GM21526 (cell line): Measurements from ENCODE around the gene REC114.
"Not testable (repeated sequence)": the region's sequence is repeated elsewhere in the genome, so short reads cannot be mapped to it uniquely, and the experiment has no call there.

Experiments
- ATAC-seq: cut with Tn5 transposase; IDR thresholded peaks from one replicate; pipeline ENCODE4 v1.9.1; 2021; ENCODE audit warnings: moderate library complexity; ENCODE audit not compliant: unreplicated experiment, low FRiP score

The REC114 gene, protein sequence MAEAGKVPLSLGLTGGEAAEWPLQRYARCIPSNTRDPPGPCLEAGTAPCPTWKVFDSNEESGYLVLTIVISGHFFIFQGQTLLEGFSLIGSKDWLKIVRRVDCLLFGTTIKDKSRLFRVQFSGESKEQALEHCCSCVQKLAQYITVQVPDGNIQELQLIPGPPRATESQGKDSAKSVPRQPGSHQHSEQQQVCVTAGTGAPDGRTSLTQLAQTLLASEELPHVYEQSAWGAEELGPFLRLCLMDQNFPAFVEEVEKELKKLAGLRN

DNA sequence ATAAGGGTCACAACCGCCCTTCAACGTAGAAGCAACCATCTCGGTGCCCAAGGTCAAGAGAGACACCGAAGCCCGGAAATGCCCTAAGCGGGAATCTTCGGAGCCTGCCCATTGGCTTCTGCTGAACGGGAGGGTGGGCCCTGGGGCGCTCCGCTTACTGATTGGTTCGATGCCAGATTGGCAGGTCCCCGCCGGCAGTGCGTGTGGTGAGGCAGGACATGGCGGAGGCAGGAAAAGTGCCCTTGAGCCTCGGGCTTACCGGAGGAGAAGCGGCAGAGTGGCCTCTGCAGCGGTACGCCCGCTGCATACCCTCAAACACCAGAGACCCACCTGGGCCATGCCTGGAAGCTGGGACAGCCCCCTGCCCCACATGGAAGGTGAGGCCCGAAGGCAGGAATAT is at the start of gene REC114:
Gene REC114, plus strand, starts transcription at position 197 of the 400 bp plus-strand sequence. Its CDS starts 22 bp downstream, at position 219.
- no peak for ATAC-seq

GRCh38 chr15:73393336-73393735 is 49.6 kb upstream of the REC114 start:
- no peak for ATAC-seq

GRCh38 chr15:73394782-73395181 is 48.2 kb upstream of the REC114 start:
- no peak for ATAC-seq

DNA sequence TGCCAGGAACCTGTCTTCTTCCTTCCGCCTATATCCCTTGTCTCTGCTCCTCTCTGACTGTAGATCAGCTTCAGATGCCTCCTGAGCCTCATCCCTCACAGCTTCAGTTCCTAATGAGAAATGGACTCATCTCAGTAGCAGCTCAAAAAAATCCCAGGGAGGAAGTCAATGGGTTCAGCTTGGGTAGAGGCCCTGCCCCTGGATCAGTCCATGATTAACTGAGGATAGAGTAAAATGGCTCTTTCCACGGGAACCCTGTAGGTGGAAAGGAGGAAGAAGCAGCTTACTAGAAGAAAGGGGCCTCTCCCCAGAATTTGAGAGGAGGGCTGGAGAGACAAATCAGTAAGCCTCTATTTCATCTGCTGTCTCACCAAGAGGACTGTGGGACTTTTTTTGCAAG is 47.3 kb upstream of the REC114 start:
- no peak for ATAC-seq

GRCh38 chr15:73397461-73397860 is 45.5 kb upstream of the REC114 start:
- no peak for ATAC-seq

DNA sequence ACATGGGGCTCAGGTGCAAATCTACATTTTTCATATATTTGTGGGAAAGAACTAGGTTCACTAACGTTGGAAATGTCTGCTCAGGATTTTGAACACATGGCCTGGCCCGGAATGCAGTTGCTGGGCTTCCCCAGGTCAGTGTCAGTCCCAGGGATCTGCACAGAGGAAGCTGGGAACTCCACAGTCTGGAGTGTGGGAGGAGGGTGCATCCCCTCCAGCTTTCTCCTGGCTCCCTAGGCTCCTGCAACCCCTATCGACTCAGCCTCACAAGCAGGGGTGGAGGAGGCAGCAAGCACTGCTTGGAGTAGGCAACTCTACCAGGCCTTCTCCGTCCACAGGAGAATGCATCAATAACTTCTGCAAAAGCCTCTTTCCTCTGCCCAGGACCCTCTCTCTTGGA is 44.1 kb upstream of the REC114 start:
- ATAC-seq = no peak

DNA sequence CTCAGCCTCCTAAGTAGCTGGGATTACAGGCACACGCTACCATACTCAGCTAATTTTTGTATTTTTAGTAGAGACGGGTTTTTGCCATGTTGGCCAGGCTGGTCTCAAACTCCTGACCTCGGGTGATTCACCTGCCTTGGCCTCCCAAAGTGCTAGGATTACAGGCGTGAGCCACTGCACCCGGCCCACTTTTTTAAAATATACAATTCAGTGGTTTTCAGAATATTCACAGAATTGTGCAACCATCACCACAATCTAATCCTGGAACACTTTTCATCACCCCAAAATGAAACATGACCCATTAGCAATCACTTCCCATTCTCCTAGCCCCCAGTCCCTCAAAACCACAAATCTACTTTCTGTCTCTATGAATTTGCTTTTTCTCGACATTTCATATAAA is 42.7 kb upstream of the REC114 start:
- not testable (repeated sequence) for ATAC-seq

- ATAC-seq = no peak
Observed at GRCh38 chr15:73403171-73403570, 39.8 kb upstream of the REC114 start.

- no peak for ATAC-seq
Observed at GRCh38 chr15:73414876-73415275, 28.1 kb upstream of the REC114 start.

GRCh38 chr15:73424506-73424905 is 18.5 kb upstream of the REC114 start:
- no peak for ATAC-seq

DNA sequence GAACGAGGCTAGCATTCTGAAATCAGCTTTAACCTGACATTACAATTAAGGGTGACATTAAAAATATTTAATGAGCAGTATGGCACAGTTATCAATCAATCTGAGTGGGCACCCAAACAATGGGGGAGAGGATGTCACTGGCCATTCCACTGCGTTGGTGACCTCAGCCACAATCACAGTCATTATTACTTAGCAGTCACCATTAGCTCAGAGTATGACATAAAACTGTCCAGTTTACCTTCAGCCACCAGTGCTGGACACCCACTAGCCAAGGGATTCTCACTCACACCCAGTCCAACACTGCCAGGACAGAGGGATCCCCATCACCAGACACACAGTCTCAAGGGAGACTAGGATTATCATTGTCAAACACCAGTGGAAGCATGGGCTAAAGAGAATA is 17.5 kb upstream of the REC114 start:
- ATAC-seq = no peak

GRCh38 chr15:73426323-73426994 is 16.5 kb upstream of the REC114 start:
- no peak for ATAC-seq

DNA sequence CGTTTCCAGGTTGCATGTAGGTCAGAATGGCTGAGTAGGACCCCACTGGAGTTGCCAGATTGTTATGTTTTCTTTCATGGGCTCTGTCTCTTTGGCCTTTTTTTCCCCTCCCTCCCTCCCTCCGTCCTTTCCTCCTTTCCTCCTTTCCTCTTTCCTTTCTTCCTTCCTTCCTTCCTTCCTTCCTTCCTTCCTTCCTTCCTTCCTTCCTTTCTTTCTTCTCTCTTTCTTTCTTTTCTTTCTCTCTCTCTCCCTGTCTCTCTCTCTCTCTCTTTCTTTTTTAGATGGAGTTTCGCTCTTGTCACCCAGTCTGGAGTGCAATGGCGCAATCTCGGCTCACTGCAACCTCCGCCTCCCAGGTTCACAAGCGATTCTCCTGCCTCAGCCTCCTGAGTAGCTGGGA is 11.6 kb upstream of the REC114 start:
- ATAC-seq = not testable (repeated sequence)

- ATAC-seq = no peak
Observed at GRCh38 chr15:73433873-73434272, 9.1 kb upstream of the REC114 start.

DNA sequence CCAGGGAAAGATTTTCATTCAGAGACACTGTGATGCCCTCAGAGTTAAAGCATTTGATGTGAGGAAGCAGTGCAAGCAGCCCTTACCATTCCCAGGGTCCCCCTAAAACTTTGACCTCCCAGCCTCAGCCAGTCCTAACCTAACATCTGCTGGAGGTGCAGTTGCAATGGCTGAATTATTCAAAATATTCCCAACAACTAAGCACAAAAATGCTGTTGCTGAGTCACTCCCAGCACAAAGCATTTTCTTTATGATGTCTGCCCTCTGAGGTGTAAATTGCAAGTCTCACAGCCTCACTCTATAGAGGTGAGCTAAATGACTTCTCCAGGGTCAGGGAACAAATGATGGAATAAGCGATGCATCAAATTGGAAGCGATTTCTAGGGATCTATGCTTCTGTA is 6.4 kb upstream of the REC114 start:
- no peak for ATAC-seq

DNA sequence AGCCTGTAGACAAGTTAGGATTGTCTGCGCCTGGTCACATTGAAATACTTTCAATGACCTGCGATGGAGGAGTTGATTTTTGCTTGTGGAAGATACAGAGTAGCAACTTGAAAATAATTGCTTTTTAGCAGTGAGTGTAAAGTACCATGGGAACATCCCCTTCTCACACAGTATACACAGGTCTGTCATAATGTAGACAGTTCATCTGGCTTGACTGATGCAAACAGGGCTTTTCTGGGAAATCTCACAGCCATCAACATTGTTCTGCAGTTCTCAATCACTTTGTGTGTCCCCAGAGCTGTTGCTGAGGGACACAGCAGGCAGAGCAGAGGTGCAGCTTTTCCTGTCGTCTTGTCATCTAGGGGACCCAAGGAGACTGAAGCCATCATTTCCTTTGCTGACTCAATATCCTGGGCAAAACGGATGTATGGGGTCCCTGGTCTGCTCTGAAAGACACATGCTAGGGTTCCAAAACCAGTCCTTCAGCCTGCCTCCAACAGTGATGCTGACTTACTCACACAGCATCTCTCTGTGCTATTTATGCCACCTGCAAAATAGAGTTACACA is 5.3 kb upstream of the REC114 start:
- ATAC-seq = no peak

GRCh38 chr15:73438651-73439050 is 4.3 kb upstream of the REC114 start:
- no peak for ATAC-seq

GRCh38 chr15:73440571-73440970 is 2.4 kb upstream of the REC114 start:
- ATAC-seq = no peak

- ATAC-seq = no peak
Observed at GRCh38 chr15:73442421-73442820, 543 bp upstream of the REC114 start.

- ATAC-seq = not testable (repeated sequence)
Observed at GRCh38 chr15:73447471-73447870, 4.5 kb downstream of the REC114 start.

DNA sequence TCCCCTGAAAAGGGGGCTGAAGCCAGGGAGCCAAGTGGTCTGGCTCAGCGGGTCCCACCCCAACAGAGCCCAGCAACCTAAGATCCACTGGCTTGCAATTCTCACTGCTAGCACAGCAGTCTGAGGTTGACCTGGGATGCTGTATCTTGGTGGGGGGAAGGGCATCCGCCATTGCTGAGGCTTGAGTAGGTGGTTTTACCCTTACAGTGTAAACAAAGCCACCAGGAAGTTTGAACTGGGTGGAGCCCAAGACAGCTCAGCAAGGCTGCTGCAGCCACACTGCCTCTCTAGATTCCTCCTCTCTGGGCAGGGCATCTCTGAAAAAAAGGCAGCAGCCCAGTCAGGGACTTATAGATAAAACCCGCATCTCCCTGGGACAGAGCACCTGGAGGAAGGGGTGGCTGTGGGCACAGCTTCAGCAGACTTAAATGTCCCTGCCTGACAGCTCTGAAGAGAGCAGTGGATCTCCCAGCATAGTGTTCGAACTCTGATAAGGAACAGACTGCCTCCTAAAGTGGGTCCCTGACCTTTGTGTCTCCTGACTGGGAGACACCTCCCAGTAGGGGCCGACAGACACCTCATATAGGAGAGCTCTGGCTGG is 5.3 kb downstream of the REC114 start:
- ATAC-seq = not testable (repeated sequence)
